Fibroblast of lung (primary cell): Measurements from ENCODE around the gene STON2.

Source experiments
- CTCF ChIP-seq, 2 donors: IDR thresholded peaks in 1 of 2; conservative IDR thresholded peaks in 1 of 2; 1 replicate in 1 of 2; 2 replicates in 1 of 2; pipeline ENCODE4 v1.5.1; 2011 to 2012; ENCODE audit warnings: low read length in 2 of 2, control low read depth in 1 of 2, inconsistent platforms in 1 of 2, low read depth in 1 of 2, mild to moderate bottlenecking in 1 of 2
- EZH2 ChIP-seq: IDR thresholded peaks from 2 replicates; pipeline ENCODE4 v1.5.1; 2012; ENCODE audit warnings: low read length, control low read depth, mild to moderate bottlenecking; ENCODE audit errors: missing control alignments

- TF ChIP-seq EZH2, result no peak
- TF ChIP-seq CTCF (conservative IDR thresholded peaks at IDR 0.05 in 1 of 2, IDR thresholded peaks at IDR 0.05 in 1 of 2; ENCODE audit: low read depth in 1 of 2, low read length in 2 of 2), result no peak
Observed at GRCh38 chr14:81430235-81430634, 30.1 kb upstream of the STON2 start.
